ENCODE results near the gene POLR2L.
A peak's percentile ranks its signal among the peaks of the same experiment; 100 is the strongest.

POLR2L gene

GRCh38 chr11:792535-792821 lies 49.9 kb downstream of the POLR2L start:
- DNase-seq, result no peak

GRCh38 chr11:791658-792534 lies 50.4 kb downstream of the POLR2L start:
- DNase-seq, result no peak

- no peak for DNase-seq
Observed at GRCh38 chr11:790721-791564, 51.4 kb downstream of the POLR2L start.

GRCh38 chr11:789943-790342 lies 52.4 kb downstream of the POLR2L start, which contains the start of gene CEND1:
TSS of gene CEND1 (minus strand) at chr11:790090. CDS start at chr11:788576, 1,514 bp downstream.
- peak in 1 of 2 donors; percentile 43 for DNase-seq
